ENCODE measurements around the gene TBXA2R.
A peak's percentile ranks its signal among the peaks of the same experiment; 100 is the strongest.
"Not testable (repeated sequence)": the region's sequence is repeated elsewhere in the genome, so short reads cannot be mapped to it uniquely, and the experiment has no call there.

The TBXA2R gene

DNA sequence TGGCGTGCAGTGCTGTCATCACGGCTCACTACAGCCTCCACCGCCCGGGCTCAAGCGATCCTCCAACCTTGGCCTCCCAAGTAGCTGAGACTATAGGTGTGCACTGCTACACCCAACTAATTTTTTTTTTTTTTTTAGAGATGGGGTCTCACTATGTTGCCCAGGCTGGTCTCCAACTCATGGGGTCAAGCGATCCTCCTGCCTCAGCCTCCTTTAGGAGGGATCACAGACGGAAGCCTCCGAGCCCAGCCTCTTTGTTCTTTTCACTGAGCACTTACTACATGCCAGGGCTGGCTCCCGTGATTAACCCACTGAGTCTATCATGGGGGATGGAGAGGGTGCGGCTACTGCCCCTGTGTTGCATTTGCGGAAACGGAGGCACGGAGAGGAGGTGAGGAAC is 32.8 kb upstream of the TBXA2R start:
- no peak for DNase-seq (ENCODE audit: low spot score)

DNA sequence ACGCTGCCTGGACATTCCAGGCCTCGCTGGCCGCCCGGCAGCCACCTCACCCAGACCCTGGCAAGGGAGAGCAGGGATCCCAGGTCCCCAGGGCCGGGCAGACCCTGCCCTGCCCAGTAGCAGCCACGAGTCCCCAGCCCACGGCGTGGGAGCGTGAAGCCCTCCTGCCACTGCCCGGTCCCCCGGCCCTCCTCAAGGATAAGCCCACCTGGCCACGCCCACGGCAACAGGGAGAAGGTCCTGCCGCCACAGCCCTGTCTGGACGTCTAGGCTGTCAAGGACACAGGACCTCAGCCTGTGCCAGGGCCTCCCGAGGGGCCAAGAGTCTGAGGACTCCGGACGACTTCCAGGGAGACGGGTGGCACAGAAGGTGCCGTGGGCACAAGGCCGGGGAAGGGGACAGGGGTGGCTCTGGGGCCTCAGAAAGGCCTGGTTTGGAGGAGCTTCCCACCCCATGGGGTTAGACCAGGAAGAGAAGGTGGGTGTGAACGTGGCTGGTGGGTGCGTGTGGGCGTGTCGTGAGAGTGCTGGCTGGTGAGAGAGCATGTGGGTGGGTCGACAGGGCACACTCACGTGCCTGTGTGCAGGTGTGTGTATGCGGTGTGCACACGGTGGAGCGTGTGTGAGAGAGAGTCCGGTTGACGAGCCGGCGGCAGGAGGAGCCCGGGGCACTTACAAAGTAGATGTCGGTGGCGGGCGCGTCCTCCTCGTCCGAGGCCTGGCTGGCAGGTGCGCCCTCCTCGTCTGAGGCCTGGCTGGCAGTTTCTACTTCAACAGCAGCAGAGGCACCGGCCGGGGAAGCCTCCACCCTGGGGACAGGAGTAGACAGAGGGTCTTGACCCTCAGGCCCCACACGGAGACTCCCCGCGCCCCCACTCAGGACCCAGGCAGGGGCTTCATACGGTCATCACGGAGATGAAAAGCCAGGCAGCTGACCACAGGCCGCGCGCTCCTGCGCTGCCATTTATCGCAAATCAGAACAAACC is 31.8 kb upstream of the TBXA2R start:
- no peak for DNase-seq (ENCODE audit: low spot score)

DNA sequence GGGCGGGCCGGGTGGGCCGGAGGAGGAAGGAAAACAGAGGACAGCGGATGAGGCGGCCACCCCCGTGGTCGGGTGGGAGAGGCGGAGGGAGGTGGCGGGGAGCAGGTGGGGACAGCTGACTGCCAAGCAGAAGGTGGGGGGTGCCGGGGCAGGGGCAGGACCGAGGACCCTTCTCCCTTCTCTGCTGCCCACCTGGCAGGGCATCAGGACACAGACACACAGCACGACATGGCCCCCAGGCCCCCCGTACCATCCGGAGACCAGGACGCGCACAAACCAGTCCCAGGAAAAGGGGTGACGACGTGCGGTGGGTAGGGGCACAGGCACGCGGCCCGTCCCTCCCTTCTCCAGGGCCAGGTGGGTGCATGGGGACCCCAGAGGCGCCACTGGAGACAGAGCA is 30.9 kb upstream of the TBXA2R start:
- no peak for DNase-seq (ENCODE audit: low spot score)

DNA sequence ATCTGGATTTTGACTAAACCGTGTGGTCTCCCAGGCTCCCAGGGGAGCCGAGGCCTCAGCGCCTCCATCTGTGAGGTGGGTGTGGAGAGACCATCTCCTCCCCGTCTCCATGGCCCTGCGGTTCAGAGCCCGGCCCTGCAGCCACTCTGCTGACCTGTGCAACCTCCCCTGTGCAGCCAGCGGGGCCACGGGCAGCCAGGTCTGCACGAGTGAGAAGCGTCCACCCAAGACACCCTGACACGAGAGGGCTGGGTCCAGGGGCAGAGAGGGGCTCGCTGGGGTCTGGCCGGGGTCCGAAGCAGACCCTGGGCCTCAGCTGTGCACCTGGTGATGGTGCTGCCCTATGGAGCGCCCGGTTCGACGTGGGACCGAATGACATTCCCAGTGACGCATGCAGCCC is 30.3 kb upstream of the TBXA2R start:
- DNase-seq (ENCODE audit: low spot score) = no peak

DNA sequence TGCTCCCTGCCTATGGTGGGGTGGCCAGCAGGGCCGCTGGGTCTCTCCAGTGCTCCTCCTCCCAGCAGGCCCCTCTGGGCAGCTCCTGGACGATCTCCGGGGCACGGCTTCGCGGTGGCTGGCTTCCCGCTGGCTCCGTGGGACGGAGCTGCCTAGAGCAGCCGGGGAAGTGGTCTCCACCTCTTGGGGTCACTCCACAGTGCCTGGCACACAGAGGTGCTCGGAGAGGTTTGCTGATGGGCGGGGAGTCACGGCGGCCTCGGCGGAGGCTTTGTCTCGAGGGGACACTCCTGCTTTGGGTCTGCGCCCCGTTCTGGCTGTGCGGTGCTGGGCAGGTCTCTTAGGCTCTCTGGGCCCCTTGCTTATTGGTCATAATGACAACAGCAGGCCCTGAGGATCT is 29.8 kb upstream of the TBXA2R start:
- no peak for DNase-seq (ENCODE audit: low spot score)

DNA sequence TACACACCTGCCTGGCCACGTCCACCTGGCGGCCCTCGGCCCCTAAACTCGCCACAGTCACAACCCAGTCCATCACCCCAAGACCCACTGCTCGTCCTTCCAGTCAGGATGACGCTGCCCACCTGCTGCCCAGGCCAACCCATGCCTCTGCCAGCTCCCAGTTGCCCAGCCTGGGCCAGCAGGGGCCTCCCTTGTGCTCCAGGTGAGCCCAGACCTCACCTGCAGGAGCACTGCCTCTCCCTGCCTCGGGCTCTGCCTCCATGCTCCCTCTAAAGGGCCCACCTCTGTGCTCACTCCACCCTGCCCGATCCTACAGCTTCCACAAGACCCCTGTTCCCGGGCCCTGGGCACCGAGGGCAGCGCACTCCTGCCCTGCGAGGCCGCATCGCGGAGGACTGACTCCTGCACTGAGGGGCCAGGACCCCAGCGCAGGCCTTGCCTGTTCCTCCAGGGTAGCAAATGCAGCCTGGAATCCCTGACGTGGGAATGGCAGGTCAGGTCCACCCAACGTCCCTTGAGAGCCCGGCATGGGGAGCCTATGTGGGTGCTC is 27.9 kb upstream of the TBXA2R start:
- no peak for DNase-seq (ENCODE audit: low spot score)

DNA sequence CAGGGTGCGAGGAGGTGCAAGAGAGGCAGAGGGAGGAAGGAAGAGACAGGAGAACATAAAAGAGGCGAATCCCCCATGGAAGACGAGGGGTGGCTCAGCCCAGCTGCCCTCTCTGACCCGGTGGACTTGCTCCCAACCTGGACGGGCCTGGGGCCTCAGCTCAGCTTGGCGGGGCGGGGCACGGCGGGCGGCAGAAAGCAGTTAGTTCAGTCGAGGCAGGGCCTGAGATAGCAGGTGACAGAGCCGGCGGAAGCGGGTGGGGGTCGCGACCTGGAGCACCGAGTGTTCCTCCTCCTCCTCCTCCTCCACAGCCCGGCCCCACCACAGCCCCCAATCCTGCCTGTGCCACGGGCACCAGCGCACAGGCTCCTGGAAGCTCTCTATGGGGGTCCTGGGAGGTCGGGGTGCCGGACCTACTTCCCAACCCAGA is 26.9 kb upstream of the TBXA2R start:
- DNase-seq (ENCODE audit: low spot score) = no peak

DNA sequence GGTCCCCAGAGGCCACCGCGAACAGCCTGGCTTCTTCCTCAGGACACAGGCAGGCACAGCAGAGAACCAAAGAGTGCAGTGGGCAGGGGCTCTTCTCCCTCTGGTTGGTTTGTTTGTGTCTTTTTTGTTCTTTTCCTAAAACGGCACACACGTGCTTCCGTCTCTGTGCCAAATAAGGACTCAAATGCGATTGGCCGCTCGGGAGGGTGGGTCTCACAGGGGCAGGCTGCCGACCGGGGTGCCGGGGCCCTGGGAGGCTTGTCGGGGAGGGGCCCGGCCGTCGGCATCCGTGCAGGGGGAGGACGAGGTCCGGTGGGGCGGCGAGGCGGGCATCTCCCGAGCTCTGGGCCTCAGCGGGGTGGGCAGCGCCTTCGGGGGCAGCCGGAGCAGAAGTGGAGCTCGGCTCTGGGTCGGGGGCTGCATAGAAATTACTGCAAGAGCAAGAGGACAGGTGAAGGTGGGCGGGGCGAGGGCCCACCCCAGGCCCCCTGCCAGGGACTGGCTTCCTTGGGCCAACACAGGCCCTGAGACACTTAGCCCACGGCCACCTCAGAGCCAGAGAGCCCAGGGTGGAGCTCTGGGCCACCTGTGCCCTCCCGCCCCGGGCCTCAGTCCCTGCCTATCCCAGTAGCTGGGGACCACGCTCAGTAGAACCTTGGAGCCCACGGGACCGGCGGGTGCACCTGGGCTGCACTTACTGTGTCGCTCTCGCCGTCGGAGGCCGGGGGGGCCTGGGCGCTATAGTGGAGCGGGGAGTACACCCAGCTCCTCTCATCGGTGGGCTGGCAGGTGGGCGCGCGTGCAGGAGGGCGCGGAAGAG is 26.3 kb upstream of the TBXA2R start:
- no peak for DNase-seq (ENCODE audit: low spot score)

DNA sequence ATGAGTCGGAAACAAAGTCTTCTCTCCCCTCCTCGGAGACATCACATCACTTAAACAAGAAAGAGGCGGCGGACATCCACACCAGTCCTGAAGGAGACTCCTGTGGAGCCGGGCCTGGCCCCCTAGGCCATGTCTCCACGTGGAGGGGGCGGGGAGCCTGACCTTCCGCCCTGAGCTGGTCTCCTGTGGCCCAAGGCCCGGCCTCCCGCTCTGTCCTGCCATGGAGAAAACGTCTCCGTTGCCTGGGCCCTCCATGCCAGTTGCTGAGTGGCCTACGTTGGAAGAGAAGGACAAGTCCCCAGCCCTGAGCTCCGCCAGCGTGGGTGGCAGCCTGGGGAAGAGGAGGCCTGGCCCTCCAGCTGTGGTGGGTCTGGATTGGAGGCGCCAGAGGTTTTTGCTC is 25.4 kb upstream of the TBXA2R start:
- DNase-seq (ENCODE audit: low spot score) = no peak

DNA sequence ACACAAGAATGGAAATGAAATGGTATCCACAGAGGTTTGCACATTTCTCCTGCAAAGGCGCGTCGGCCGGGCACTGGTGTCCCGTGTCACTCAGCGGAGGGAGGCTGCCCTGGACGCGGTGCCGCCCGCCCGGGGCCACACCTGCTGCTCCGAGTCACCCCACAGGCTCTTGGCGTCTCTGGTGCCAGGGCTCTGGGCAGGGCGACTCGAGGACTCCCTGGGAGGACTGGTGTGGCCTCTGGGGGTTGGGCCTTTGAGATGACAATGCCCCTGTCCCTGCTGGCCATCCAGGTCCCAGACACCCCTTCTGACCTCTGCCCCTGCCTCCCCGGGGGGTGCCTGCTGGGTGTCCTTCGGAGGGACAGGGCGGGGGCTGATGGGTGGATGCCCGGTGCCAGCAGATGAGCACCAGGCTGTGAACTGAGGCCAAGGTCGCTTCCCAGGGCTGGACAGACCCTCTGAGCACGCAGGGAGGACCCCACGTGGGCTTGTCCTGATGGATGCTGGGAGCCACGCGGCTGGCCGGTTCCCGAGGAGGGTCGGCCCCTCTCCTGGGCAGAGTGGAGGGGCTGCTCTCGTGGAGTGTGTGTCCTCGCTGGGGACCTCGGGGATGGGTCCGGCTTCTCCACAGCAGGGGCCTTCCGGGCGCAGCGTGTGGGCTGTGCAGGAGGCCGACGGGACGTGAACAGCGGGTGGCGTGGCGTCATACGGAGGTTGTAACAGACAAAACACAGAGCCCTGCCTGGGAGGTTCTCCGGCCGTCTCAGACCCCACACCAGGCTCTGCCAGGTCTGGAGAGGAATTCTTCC is 24.6 kb upstream of the TBXA2R start:
- DNase-seq (ENCODE audit: low spot score) = no peak

DNA sequence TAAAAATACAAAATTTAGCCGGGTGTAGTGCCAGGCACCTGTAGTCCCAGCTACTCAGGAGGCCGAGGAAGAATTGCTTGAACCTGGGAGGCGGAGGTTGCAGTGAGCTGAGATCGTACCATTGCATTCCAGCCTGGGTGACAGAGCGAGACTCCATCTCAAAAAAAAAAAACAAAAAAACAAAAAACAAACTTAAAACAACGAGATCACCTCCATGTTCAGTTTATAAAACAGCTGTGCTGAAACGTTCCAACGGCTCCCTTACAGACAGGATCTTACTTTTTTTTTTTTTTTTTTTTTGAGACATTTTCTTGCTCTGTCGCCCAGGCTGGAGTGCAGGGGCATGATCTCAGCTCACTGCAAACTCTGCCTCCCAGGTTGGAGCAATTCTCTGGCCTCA is 22.1 kb upstream of the TBXA2R start:
- DNase-seq (ENCODE audit: low spot score) = not testable (repeated sequence)

DNA sequence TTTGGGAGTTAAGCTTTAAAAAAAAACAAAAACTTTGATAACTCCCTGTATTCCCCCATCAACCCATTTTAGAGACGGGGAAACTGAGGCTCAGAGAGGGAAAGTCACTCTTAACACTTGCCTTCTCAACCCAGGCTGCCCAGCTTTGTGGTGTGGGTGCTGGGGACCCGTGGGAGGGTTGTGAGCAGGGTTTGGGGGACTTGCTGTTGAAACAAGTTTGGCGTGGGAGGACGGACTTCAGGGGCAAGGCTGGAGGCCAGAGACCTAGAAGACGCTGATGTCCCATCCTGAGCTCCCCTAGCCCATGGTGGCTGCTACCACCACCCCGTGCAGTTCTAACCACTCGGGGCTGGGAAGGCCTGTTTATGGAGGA is 20.7 kb upstream of the TBXA2R start:
- no peak for DNase-seq (ENCODE audit: low spot score)

DNA sequence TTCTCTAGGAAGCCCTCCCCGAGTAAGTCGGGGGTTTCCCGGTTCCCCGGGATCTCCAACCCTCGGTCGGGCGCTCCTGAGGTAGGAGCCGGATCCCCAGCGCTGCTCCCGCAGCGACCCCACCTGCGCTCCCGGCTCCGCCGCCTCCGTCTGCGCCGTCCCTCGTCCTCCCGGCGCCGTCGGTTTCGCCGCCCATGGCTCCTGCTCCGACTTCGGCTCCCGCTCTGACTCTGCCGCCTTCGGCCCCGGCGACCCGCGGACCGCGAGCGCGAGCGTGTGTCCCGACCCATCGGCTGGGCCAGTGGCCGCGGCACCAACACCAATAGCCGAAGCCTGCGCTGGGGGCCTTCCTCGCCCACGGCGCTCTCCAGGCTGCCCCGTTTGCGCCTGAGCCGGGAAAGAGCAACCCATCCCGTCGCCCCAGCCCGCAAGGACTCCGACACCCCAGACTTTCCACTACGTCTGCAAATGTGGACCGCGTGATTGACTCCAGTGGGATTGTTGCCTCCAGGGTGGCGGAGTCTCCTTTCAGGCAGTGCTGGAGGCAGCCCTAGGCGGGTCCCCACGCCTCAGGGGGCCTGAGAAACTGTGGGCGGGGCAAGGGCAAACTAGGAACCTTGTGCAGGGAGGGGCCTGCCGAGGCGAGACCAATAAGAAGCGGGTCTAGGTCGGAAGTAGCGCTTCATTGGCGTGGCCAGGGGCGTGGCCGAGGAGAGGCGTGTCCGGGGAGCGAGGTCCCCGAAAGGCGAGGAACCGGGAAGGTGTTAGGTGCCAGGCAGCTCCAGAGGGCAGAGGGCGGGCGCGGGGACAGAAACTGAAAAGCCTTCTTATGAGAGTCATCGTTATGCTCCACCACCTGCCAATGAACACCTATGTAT is 20.0 kb upstream of the TBXA2R start, which contains the start of gene CACTIN:
Gene CACTIN, minus strand, starts transcription at position 318 of the 878 bp plus-strand sequence. Its CDS starts 28 bp downstream, at position 290.
- DNase-seq (ENCODE audit: low spot score) = peak; percentile 100

DNA sequence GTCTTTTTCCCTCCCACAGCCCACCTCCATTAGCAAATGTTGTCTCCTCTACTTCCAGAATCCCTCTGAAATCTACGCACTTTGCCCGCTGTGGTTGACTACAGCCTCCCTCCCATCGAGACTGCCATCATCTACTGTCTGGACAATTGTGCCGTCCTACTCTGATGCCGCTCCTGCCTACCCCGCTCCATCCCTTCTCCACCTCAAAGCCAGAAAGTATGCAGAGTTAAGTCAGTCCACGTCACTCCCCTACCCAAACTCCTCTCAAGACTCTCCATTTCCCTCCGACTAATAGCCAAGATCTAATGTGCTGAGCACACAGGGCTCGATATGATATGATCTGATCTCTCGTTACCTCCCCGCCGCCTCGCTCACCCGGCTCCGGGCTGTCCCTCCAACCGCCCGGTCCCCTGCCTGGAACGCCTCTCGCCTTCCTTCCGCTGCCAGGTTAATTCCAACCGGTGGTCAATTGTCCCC is 19.4 kb upstream of the TBXA2R start:
- no peak for DNase-seq (ENCODE audit: low spot score)

DNA sequence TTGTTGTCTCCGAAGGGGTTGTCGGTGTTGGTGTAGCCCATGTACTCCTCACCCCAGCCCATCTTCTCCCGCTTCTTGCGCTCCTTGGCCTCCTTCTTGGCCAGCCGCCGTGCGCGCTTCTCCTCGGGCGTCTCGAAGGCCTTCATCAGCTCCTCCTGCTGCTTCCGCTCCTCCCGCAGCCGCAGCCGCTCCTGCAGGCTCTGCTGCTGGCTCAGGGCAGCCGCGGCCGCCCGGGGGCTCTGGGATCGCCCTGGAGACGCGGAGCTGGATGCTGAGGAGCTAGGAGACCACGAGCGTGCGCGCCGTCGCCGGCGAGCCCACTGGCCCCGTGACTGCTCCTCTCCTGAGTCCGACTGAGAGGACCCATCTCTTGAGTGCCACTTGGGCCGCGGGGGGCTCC is 17.0 kb upstream of the TBXA2R start:
- no peak for DNase-seq (ENCODE audit: low spot score)

DNA sequence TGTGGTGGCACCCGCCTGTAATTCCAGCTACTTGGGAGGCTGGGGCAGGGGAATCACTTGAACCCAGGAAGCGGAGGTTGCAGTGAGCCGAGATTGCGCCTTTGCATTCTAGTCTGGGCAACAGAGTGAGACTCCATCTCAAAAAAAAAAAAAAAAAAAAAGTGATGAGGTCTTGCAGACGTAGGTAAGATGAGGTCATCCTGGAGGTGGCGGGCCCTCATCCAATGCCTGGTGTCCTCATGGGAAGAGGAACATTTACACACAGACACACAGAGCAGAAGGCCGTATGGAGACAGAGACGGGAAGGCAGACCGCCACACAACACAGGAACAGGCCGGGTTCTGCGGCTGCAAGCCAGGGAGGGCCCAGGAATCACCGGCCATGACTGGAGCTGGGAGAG is 15.5 kb upstream of the TBXA2R start:
- no peak for DNase-seq (ENCODE audit: low spot score)

DNA sequence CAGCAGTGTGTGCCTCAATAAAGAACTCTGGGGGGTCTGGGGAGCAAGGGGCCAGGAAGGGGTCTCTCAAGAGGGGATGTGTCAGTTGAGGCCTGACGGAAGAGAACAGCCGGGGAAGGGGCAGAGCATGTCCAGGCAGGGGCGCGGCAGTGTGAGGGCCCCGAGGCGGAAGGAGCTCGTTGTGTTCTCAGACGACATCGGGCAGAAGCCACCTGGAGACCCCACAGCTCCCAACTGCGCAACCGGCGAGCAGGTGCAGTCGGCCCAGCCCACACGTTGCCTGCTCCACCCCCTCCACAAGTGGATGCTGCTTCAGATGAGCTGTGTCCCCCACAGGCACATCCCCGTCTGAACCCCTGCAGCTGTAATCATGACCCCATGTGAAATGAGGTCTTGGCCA is 15.0 kb upstream of the TBXA2R start:
- DNase-seq (ENCODE audit: low spot score) = no peak

DNA sequence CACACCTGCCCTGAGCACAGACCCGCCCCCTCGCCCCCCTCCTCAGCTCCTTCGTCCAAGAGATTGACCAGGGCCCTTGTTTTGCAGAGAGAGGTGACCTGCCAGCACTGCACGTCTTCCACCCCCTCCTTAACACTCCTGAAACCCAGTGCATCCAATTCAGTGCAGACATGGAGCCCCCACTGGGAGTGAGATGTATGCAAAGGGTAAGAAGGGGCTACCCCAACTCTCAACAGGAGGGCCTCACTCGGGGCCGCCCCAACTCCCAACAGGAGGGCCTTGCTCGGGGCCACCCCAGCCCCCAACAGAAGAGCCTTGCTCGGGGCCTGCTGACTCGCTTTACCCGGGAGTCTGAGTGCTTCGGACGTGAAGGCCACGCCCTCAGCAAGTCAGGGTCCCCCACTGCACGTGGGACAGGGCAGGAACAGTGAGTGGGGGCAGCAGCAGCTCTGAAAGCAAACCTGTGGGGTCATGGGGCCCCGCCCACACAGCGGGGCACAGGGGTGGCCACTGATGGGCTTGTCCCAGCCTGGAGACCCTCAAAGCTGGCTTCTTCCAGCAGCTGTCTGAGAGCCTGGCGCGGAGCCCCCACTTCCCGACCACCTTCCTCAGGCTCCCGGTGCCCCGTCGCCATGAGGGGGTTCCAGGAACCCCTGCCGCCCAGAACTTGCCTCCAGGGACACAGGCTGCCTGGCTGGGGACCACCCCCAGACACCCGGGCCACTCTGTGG is 14.3 kb upstream of the TBXA2R start:
- DNase-seq (ENCODE audit: low spot score) = no peak

DNA sequence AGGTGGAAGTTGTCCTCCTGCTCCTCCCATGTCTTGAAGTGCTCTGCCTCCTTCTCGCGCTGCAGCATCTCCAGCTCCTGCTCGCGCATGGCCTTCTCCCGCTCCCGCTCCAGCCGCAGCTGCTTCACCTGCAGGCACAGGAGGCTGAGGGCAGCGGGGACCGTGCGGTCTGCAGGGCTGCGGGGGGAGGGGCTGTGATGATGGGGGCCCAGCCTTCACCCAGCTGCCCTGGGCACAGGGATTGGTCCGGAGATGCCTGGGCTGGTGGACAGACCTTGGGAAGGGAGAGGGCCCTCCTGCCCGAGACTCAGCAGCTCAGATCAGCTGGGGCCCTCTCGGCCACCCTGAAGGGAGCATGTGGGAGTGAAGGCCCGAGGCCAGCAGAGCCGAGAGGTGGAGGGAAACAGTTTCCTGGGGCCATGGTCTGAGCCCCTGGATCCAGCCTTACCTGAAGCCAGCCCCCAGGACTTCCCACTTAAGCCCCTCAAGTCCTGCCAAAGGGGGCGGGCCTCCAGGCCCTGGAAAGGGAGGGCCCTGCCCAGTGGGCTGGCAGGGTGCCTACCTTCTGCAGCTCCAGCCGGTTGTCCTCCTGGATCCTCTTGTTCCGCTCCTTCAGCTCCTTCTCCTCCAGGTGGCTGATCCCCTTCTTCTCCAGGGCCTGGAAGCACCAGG is 13.6 kb upstream of the TBXA2R start:
- no peak for DNase-seq (ENCODE audit: low spot score)
